Gastrocnemius medialis (tissue), 4 donors: ENCODE measurements around the gene ENDOV.

ENCODE experiments used
- CTCF ChIP-seq, 5 experiments: fragments of 450-650 bp in 3 of 5; fragments of 200-600 bp in 2 of 5; sonication (generic) in 2 of 5; IDR thresholded peaks in 4 of 5; conservative IDR thresholded peaks in 1 of 5; 1 replicate in 4 of 5; 2 replicates in 1 of 5; pipeline ENCODE4 v1.5.1; 2016 to 2019; ENCODE audit warnings: antibody characterized with exemption in 5 of 5, mild to moderate bottlenecking in 3 of 5, moderate library complexity in 3 of 5
- POLR2A ChIP-seq, 2 donors: fragments of 450-650 bp; IDR thresholded peaks; one replicate each; pipeline ENCODE4 v1.6.1; 2017; ENCODE audit warnings: antibody characterized with exemption in 2 of 2, mild to moderate bottlenecking in 2 of 2, moderate library complexity in 2 of 2

- TF ChIP-seq CTCF (IDR thresholded peaks at IDR 0.05 in 4 of 5, conservative IDR thresholded peaks at IDR 0.05 in 1 of 5) (no peak), POLR2A (IDR thresholded peaks at IDR 0.05) (no peak)
Observed at GRCh38 chr17:80382446-80382845, 32.5 kb upstream of the ENDOV start.
